Hematopoietic multipotent progenitor cell (in vitro differentiated cells): ENCODE results near the gene FNIP2. TPM values are rescaled to one million over a fixed set of nuclear protein-coding genes. Genes with fewer than 3 reads are reported as not detected.
A peak's percentile ranks its signal among the peaks of the same experiment; 100 is the strongest.
"Not testable (repeated sequence)": the region's sequence is repeated elsewhere in the genome, so short reads cannot be mapped to it uniquely, and the experiment has no call there.

Experiments used
- DNase-seq, 3 donors: peaks; one replicate each; pipeline ENCODE4 v3.0.0-alpha.2; 2011 to 2015; ENCODE audit warnings: low read depth in 2 of 3, low spot score in 2 of 3
- small RNA-seq: library from RNA; depleted of rRNA; stranded (forward); fragments of <200 nt; gene quantifications from one replicate; pipeline ENCODE3, GENCODE V24; 2012
- total RNA-seq: library from RNA; depleted of rRNA; stranded (reverse); fragments of >200 nt; gene quantifications from one replicate; pipeline ENCODE4 v1.2.3, GENCODE V29; 2012

The FNIP2 gene
- total RNA-seq, 1 donor, result 9.4 TPM

- peak in 1 of 3 donors; percentile 41 for DNase-seq
These were observed 176.8 kb downstream of the FNIP2 start for GRCh38 chr4:158945529-158946108.

- no peak for DNase-seq
These were observed 178.0 kb downstream of the FNIP2 start for GRCh38 chr4:158946825-158947224.

- no peak for DNase-seq
These were observed 179.2 kb downstream of the FNIP2 start for GRCh38 chr4:158948071-158948470.

- DNase-seq, result peak in 2 of 3 donors; percentile 24 to 52
These were observed 180.3 kb downstream of the FNIP2 start for GRCh38 chr4:158949099-158949498.

GRCh38 chr4:158952221-158952774 is 183.5 kb downstream of the FNIP2 start:
- peak in 2 of 3 donors; percentile 8 to 38 for DNase-seq

- not testable (repeated sequence) for DNase-seq
These were observed 187.5 kb downstream of the FNIP2 start for GRCh38 chr4:158956345-158956744.

- not testable (repeated sequence) for DNase-seq
These were observed 188.1 kb downstream of the FNIP2 start for GRCh38 chr4:158956918-158957317.

Small RNA genes within 50 kb of the gene (small RNA-seq; reads per million reads assigned to genes)
- gene RF00157, result not detected
- not detected for gene RNU6-128P

Other genes with a start within 250 kb of the FNIP2 start
- 0.27 TPM for gene RXFP1, start 247.1 kb upstream of the FNIP2 start, total RNA-seq
- gene C4orf46, start 97.1 kb upstream of the FNIP2 start, total RNA-seq, result 7.8 TPM
- gene ETFDH, start 96.7 kb upstream of the FNIP2 start, total RNA-seq, result 17.2 TPM
- 9.2 TPM for gene PPID, start 45.6 kb upstream of the FNIP2 start, total RNA-seq